ENCODE data around the gene TUBA8.
"Not testable (repeated sequence)": the region's sequence is repeated elsewhere in the genome, so short reads cannot be mapped to it uniquely, and the experiment has no call there.

TUBA8 gene

GRCh38 chr22:18077639-18078328 is 32.8 kb upstream of the TUBA8 start, which contains the start of gene PEX26:
Gene PEX26 (plus strand): TSS chr22:18077990. CDS start chr22:18078377, 387 bp downstream.
- DNase-seq, result peak; percentile 82

GRCh38 chr22:18078329-18079041 is 32.1 kb upstream of the TUBA8 start:
- DNase-seq, result no peak

GRCh38 chr22:18079706-18080233 is 30.8 kb upstream of the TUBA8 start:
- DNase-seq, result no peak

- no peak for DNase-seq
Observed at GRCh38 chr22:18081416-18081815, 29.2 kb upstream of the TUBA8 start.

GRCh38 chr22:18082467-18082866 is 28.1 kb upstream of the TUBA8 start:
- DNase-seq, result no peak

- no peak for DNase-seq
Observed at GRCh38 chr22:18083406-18083805, 27.2 kb upstream of the TUBA8 start.

- no peak for DNase-seq
Observed at GRCh38 chr22:18085188-18085587, 25.4 kb upstream of the TUBA8 start.

GRCh38 chr22:18087350-18087855 is 23.2 kb upstream of the TUBA8 start:
- DNase-seq, result no peak

- no peak for DNase-seq
Observed at GRCh38 chr22:18088825-18089568, 21.6 kb upstream of the TUBA8 start.

- DNase-seq, result no peak
Observed at GRCh38 chr22:18090286-18090685, 20.3 kb upstream of the TUBA8 start.

- no peak for DNase-seq
Observed at GRCh38 chr22:18091478-18091877, 19.1 kb upstream of the TUBA8 start.

- DNase-seq, result no peak
Observed at GRCh38 chr22:18091916-18092526, 18.6 kb upstream of the TUBA8 start.

- DNase-seq, result no peak
Observed at GRCh38 chr22:18093661-18094060, 16.9 kb upstream of the TUBA8 start.

GRCh38 chr22:18095101-18095805 is 15.4 kb upstream of the TUBA8 start:
- DNase-seq, result no peak

GRCh38 chr22:18096823-18097222 is 13.8 kb upstream of the TUBA8 start:
- DNase-seq, result no peak

- DNase-seq, result no peak
Observed at GRCh38 chr22:18100781-18101180, 9.8 kb upstream of the TUBA8 start.

- no peak for DNase-seq
Observed at GRCh38 chr22:18101536-18101935, 9.1 kb upstream of the TUBA8 start.

- DNase-seq, result no peak
Observed at GRCh38 chr22:18103527-18104269, 6.9 kb upstream of the TUBA8 start.

- DNase-seq, result no peak
Observed at GRCh38 chr22:18104566-18104965, 6.0 kb upstream of the TUBA8 start.

- not testable (repeated sequence) for DNase-seq
Observed at GRCh38 chr22:18105981-18106380, 4.6 kb upstream of the TUBA8 start.

Data from NCI-H2029 treated with DMSO at 0.1 percent for 48 hours (cell line).